Stimulated activated naive CD8-positive, alpha-beta T cell treated with anti-CD3 and anti-CD28 coated beads, Interleukin-15, amount 100 ng/mL, for 72 hours (primary cell): Measurements from ENCODE around the gene TOMT.

Experiments
- ATAC-seq: fragments of 150-1000 bp; cut with Tn5 transposase; 2 replicates; pipeline ENCODE4 v1.10.0; 2021; ENCODE audit warnings: mild to moderate bottlenecking, moderate library complexity
- DNase-seq, 2 donors: peaks; one replicate each; pipeline ENCODE4 v3.0.0; 2021 to 2022
- H3K27ac Mint-ChIP-seq, 2 donors: one replicate each; pipeline ENCODE4 v1.8.0; 2022; ENCODE audit warnings: mild to moderate bottlenecking in 2 of 2, mixed read lengths in 2 of 2, moderate library complexity in 2 of 2
- H3K27me3 Mint-ChIP-seq: one replicate; pipeline ENCODE4 v1.8.0; 2022; ENCODE audit warnings: mixed read lengths
- H3K4me1 Mint-ChIP-seq: one replicate; pipeline ENCODE4 v1.8.0; 2022; ENCODE audit warnings: mild to moderate bottlenecking, mixed read lengths
- H3K4me3 Mint-ChIP-seq, 2 donors: one replicate each; pipeline ENCODE4 v1.8.0; 2022; ENCODE audit warnings: mild to moderate bottlenecking in 2 of 2, mixed read lengths in 2 of 2, moderate library complexity in 1 of 2
- H3K9me3 Mint-ChIP-seq, 2 donors: one replicate each; pipeline ENCODE4 v1.8.0; 2022; ENCODE audit warnings: mixed read lengths in 2 of 2

Gene TOMT

GRCh38 chr11:72111300-72112142 lies 5.8 kb downstream of the TOMT start:
- Mint-ChIP-seq H3K9me3 (peaks cover 0 to 6% of the 10 kb centered on the region in 2 donors), H3K4me1 (peaks cover 17% of the 10 kb centered on the region)
- ATAC-seq: peak; percentile 3

GRCh38 chr11:72112143-72112977 lies 6.6 kb downstream of the TOMT start, which contains the start of gene ANAPC15:
ANAPC15 (minus strand) TSS chr11:72112695; CDS start chr11:72111276, 1,419 bp downstream.
- H3K27me3 Mint-ChIP-seq: no peaks in the 10 kb centered on the region
- H3K9me3 Mint-ChIP-seq: peaks cover 0 to 6% of the 10 kb centered on the region in 2 donors
- H3K27ac Mint-ChIP-seq: peak within 1 kb of the TSS; percentile 98 to 100
- H3K4me1 Mint-ChIP-seq: peaks cover 17% of the 10 kb centered on the region
- peak; percentile 95 to 98 for DNase-seq
- peak; percentile 93 for ATAC-seq
- peak within 1 kb of the TSS; percentile 88 to 96 for H3K4me3 Mint-ChIP-seq

More at GRCh38 chr11:72111300-72112142, 5.8 kb downstream of the TOMT start:
- Mint-ChIP-seq H3K27ac (peak overlapping the region; percentile 98 to 100), H3K27me3 (no peaks in the 10 kb centered on the region), H3K4me3 (peak overlapping the region; percentile 88 to 96)
- DNase-seq: no peak

GRCh38 chr11:72112978-72113808 lies 7.5 kb downstream of the TOMT start:
- peaks cover 0 to 6% of the 10 kb centered on the region in 2 donors for H3K9me3 Mint-ChIP-seq
- peak overlapping the region; percentile 98 to 100 for H3K27ac Mint-ChIP-seq
- H3K4me3 Mint-ChIP-seq: peak overlapping the region; percentile 88 to 96
- DNase-seq: no peak
- H3K4me1 Mint-ChIP-seq: peaks cover 17% of the 10 kb centered on the region
- no peaks in the 10 kb centered on the region for H3K27me3 Mint-ChIP-seq
- no peak for ATAC-seq

- DNase-seq: no peak
- H3K4me1 Mint-ChIP-seq: peaks cover 17% of the 10 kb centered on the region
- H3K27ac Mint-ChIP-seq: peak overlapping the region in 1 of 2 donors; percentile 2
- H3K4me3 Mint-ChIP-seq: no peak overlapping the region
- no peaks in the 10 kb centered on the region for H3K27me3 Mint-ChIP-seq
- ATAC-seq: no peak
- peaks cover 0 to 6% of the 10 kb centered on the region in 2 donors for H3K9me3 Mint-ChIP-seq
These were observed 8.8 kb downstream of the TOMT start for GRCh38 chr11:72114570-72114969.

GRCh38 chr11:72116019-72116755 lies 10.5 kb downstream of the TOMT start:
- H3K9me3 Mint-ChIP-seq: peaks cover 0 to 6% of the 10 kb centered on the region in 2 donors
- no peak overlapping the region for H3K27ac Mint-ChIP-seq
- peaks cover 13% of the 10 kb centered on the region for H3K4me1 Mint-ChIP-seq
- DNase-seq (no peak), ATAC-seq (no peak)
- no peak overlapping the region for H3K4me3 Mint-ChIP-seq
- H3K27me3 Mint-ChIP-seq: peaks cover 6% of the 10 kb centered on the region

- peaks cover 7% of the 10 kb centered on the region for H3K27me3 Mint-ChIP-seq
- H3K9me3 Mint-ChIP-seq: peaks cover 0 to 6% of the 10 kb centered on the region in 2 donors
- no peaks in the 10 kb centered on the region for H3K4me1 Mint-ChIP-seq
- H3K4me3 Mint-ChIP-seq: no peak overlapping the region
- ATAC-seq (no peak), DNase-seq (no peak)
- no peak overlapping the region for H3K27ac Mint-ChIP-seq
These were observed 13.5 kb downstream of the TOMT start for GRCh38 chr11:72119198-72119597.

- Mint-ChIP-seq H3K4me3 (no peak overlapping the region), H3K27me3 (peaks cover 7% of the 10 kb centered on the region), H3K9me3 (no peaks in the 10 kb centered on the region), H3K4me1 (no peaks in the 10 kb centered on the region), H3K27ac (no peak overlapping the region)
- ATAC-seq: no peak
- no peak for DNase-seq
These were observed 15.2 kb downstream of the TOMT start for GRCh38 chr11:72120930-72121329.

- Mint-ChIP-seq H3K9me3 (no peaks in the 10 kb centered on the region), H3K4me3 (no peak overlapping the region), H3K27me3 (peaks cover 7% of the 10 kb centered on the region), H3K4me1 (no peaks in the 10 kb centered on the region), H3K27ac (no peak overlapping the region)
- no peak for DNase-seq
- ATAC-seq: no peak
These were observed 16.9 kb downstream of the TOMT start for GRCh38 chr11:72122607-72123006.

- H3K4me1 Mint-ChIP-seq: no peaks in the 10 kb centered on the region
- no peak overlapping the region for H3K4me3 Mint-ChIP-seq
- peaks cover 7% of the 10 kb centered on the region for H3K27me3 Mint-ChIP-seq
- peak overlapping the region in 1 of 2 donors; percentile 13 for H3K27ac Mint-ChIP-seq
- DNase-seq: no peak
- ATAC-seq: no peak
- peaks cover under 1 to 4% of the 10 kb centered on the region in 2 donors for H3K9me3 Mint-ChIP-seq
These were observed 17.5 kb downstream of the TOMT start for GRCh38 chr11:72123117-72123653.

GRCh38 chr11:72124046-72124445 lies 18.3 kb downstream of the TOMT start:
- no peak overlapping the region for H3K4me3 Mint-ChIP-seq

GRCh38 chr11:72125956-72126355 lies 20.2 kb downstream of the TOMT start:
- no peak overlapping the region for H3K27ac Mint-ChIP-seq
- no peaks in the 10 kb centered on the region for H3K4me1 Mint-ChIP-seq
- DNase-seq (no peak), ATAC-seq (no peak)
- peaks cover 14 to 15% of the 10 kb centered on the region in 2 donors for H3K9me3 Mint-ChIP-seq
- peaks cover 3% of the 10 kb centered on the region for H3K27me3 Mint-ChIP-seq
- no peak overlapping the region for H3K4me3 Mint-ChIP-seq

More at GRCh38 chr11:72124046-72124445, 18.3 kb downstream of the TOMT start:
- Mint-ChIP-seq H3K27ac (no peak overlapping the region), H3K27me3 (peaks cover 7% of the 10 kb centered on the region), H3K9me3 (peaks cover 9 to 12% of the 10 kb centered on the region in 2 donors), H3K4me1 (no peaks in the 10 kb centered on the region)
- DNase-seq (no peak), ATAC-seq (no peak)

GRCh38 chr11:72127923-72128322 lies 22.2 kb downstream of the TOMT start:
- DNase-seq: no peak
- Mint-ChIP-seq H3K4me1 (no peaks in the 10 kb centered on the region), H3K9me3 (peaks cover 14 to 15% of the 10 kb centered on the region in 2 donors), H3K4me3 (no peak overlapping the region), H3K27ac (no peak overlapping the region), H3K27me3 (no peaks in the 10 kb centered on the region)
- no peak for ATAC-seq

GRCh38 chr11:72129381-72129780 lies 23.7 kb downstream of the TOMT start:
- H3K27ac Mint-ChIP-seq: no peak overlapping the region
- ATAC-seq: no peak
- H3K27me3 Mint-ChIP-seq: peaks cover 8% of the 10 kb centered on the region

GRCh38 chr11:72132646-72133045 lies 26.9 kb downstream of the TOMT start:
- peaks cover 14 to 15% of the 10 kb centered on the region in 2 donors for H3K9me3 Mint-ChIP-seq
- no peak overlapping the region for H3K4me3 Mint-ChIP-seq
- H3K4me1 Mint-ChIP-seq: peaks cover 8% of the 10 kb centered on the region
- ATAC-seq (no peak), DNase-seq (no peak)
- H3K27me3 Mint-ChIP-seq: peaks cover 8% of the 10 kb centered on the region
- no peak overlapping the region for H3K27ac Mint-ChIP-seq

More at GRCh38 chr11:72129381-72129780, 23.7 kb downstream of the TOMT start:
- Mint-ChIP-seq H3K4me1 (no peaks in the 10 kb centered on the region), H3K4me3 (no peak overlapping the region), H3K9me3 (peaks cover 14 to 15% of the 10 kb centered on the region in 2 donors)
- DNase-seq: no peak
